Fibroblast of peridontal ligament (primary cell): ENCODE results near the gene ZNF609.
"Not testable (repeated sequence)": the region's sequence is repeated elsewhere in the genome, so short reads cannot be mapped to it uniquely, and the experiment has no call there.

Experiments used
- DNase-seq: peaks from one replicate; pipeline ENCODE4 v3.0.0-alpha.2; 2010; ENCODE audit errors: extremely low read depth

ZNF609 gene

DNA sequence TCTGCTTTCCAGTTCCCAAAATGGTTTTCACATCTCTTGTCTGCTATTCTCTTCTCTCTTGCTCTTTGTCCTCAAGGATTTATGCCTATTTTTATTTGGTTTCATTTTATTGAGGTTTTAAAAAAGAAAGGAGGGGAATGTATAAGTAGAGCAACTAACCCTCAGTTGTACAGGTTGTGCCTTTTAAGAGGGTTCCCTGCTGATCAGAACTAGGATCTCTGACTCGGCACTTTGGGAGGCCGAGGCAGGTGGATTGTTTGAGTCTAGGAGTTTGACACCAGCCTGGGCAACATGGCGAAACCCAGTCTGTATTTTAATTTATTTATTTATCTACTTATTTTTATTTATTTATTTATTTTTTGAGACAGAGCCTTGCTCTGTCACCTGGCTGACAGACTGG lies 123.6 kb downstream of the ZNF609 start:
- no peak for DNase-seq

DNA sequence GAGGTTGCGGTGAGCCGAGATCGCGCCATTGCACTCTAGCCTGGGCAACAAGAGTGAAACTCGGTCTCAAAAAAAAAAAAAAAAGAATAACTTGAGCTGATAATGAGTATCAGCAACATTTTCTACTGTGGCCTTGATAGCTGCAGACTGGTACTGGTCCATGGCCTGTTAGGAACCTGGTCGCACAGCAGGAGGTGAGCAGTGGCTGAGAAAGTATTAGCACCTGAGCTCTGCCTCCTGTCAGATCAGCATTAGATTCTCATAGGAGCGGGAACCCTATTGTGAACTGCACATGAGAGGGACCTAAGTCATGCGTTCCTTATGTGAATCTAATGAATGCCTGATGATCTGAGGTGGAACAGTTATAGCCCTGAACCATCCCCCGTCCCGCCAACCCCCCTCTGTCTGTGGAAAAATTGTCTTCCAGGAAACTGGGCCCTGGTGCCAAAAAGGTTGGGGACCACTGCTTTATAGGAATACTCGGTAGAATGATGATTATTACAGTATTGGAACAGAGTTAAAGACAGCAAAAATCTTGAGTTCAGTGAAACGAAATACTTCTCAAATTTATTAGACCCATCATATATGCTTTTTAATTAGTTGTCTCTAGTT lies 126.0 kb downstream of the ZNF609 start:
- DNase-seq, result no peak

DNA sequence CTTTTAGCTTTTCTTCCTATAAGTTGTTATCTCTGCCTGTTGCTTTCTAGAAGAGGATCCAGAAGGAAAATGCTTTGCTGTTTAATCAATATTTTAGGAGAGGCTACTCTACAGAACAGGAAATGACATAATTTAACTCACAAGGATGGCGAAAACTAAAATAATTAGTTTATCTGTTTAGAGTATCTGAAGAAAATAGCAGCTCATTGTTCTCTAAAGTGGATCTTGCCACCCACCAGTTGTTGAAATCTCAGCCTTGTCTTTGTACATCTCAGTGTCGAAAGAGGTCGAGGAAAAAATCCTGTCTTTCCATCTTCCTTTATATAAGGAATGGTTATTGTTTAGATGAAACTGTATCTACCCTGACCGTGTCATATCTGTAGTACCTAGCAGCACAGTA lies 126.6 kb downstream of the ZNF609 start:
- no peak for DNase-seq

DNA sequence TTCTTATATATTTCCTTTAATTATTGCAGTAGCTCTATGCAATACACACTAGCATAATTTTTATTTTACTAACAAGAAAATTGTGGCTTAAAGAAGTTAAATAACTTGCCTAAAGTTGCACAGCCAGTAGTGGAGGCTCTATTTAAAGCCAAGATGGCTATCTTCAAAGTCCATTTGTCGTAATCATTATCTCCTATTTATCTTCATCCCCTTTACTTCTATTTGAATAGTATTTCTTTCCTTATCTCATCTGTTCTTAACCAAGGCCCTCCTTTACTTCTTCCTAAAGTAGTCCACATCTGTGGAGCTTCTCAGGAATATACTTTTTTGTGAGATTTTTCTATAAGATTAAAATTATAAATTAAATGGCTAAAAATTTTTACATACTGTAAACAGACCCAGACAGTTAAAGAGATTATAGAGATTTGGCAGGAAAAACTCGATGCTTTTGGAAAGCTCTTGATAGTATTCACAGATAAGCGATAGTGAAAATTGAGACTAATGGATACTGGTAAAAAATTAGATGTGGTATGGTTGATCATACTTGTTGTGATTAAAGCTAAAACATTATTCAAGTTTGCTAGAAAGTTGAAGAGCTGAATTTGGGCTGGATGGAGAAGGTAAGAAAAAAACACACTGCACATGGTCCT lies 129.2 kb downstream of the ZNF609 start:
- DNase-seq, result no peak

DNA sequence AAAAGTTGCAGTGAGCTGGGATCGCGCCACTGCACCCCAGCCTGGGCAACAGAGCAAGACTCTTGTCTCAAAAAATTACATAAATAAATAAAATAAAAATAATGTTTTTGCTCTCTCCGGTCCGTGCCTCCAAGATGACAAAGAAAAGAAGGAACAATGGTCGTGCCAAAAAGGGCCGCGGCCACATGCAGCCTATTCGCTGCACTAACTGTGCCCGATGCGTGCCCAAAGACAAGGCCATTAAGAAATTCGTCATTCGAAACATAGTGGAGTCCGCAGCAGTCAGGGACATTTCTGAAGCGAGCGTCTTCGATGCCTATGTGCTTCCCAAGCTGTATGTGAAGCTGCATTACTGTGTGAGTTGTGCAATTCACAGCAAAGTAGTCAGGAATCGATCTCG lies 132.5 kb downstream of the ZNF609 start:
- not testable (repeated sequence) for DNase-seq

DNA sequence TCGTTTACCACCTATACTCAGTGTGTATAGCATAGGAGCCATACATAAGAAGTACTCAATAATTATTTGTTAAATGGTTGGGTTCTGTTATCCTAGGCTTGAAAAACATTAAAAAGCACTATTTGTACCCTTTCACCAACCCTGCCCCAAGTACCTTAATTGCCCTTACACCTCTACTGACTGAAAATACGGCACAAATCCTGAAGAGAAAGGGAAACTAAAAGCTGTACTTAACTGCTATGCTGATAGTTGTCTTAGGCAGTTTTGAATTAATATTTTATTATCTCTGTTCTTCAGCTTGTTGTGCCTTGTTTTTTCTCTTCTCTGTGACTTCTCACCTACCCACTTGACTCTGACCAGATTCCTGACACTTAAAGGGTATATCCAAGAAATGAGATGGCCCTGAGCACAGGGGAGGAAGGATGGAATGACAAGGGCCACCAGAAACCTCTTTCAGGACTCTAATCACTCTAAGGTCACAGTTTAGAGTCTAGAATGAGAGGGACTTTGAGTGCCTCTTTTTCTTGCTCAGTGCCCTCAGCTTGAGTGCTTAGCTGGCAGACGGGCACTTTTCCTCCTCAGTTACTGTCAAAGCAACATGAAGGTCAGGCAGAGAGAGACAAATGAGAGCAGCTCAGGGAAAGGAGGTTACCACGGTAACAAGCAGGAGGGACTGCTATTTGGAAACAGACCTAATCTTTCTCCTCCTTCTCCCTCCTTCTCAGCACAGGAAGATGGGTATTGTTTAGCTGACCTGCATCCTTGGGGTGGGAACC lies 136.5 kb downstream of the ZNF609 start:
- peak; percentile 68 for DNase-seq

DNA sequence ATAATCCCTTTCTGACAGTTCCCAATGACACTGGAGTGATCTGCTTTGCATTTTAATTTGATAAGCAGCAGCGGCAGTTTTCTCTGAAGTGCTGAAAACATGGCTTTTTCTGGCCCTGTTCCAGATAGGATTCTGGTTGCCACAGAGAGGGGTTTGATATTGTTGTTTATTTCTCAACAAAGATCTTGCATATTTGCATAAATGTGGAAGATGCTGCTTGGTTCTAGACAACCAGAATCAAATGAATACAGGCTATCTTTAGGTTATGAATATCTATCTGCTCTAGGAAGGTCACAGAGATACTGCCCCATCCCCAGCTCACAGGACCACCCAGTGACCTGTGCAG lies 137.1 kb downstream of the ZNF609 start:
- DNase-seq, result no peak

DNA sequence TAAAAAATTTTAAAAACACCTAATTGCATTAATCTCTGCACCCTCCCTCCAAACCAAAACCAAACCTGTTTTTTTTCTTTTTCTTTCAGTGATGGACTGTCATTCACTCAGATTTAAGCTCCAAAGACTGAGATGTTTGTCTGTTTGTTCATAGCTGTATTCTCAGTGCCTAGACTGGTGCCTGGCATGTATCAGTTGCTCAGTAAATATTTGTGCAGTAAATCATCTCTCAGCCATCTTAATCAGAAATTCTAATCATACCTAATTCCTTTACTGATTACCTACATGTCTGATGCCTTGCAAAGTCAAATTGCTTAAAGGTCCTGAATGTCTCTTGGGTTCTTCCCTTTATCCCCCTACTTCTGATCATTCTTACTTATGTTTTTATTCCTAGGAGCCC lies 138.8 kb downstream of the ZNF609 start:
- no peak for DNase-seq

DNA sequence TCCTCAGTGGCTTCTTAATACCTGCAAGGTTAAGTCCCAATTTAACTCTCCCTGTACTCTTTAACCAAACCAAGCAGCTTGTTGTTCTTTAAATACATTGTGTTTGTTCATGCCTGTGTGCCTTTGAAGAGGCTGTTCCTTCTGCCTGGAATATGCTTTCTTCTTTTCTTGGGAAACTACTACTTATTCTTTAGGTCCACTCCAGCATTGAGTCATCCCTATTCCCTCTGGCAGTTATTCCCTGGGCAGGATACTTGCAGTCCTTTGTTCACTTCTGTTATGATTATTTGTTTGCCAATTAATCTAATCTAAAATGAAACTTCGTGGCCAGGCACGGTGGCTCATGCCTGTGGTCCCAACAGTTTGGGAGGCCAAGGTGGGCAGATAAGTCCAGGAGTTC lies 139.3 kb downstream of the ZNF609 start:
- no peak for DNase-seq

DNA sequence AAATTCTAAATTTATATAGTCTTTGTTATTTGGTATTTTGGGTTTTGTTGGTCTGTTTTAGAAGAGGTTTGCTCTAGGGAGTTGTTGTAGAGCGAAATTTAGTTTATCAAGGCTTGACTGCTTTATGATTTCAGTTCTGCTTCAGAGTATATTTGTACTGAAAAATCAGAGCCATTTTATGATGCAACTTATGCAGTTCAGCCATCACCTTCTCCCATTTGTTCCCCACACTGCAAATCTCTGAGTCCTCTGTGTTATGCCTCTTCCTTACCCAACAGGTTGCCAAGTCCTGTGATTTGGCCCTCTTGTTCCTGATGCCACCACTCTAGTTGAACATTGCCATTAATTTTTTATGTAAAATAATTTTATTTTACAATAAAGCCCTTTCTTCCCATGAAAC lies 140.4 kb downstream of the ZNF609 start:
- DNase-seq, result no peak

DNA sequence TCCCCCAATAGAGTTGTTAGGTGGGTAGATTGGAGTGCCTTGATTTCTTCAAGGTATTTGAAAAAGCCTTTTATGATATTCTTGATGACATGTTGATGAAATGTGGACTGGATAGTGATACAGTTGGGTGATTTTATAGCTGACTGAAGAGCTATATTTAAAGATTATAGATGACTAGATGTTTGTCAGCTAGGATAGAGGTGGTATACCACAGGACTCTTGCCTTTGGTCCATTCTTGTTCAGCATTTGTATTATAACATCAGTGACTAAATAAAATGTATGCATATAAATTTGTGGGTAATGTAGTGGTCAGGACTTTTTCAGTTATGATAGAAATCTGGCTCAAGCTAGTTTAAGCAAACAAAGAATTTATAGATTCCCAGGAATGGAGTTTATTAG lies 143.9 kb downstream of the ZNF609 start:
- no peak for DNase-seq

DNA sequence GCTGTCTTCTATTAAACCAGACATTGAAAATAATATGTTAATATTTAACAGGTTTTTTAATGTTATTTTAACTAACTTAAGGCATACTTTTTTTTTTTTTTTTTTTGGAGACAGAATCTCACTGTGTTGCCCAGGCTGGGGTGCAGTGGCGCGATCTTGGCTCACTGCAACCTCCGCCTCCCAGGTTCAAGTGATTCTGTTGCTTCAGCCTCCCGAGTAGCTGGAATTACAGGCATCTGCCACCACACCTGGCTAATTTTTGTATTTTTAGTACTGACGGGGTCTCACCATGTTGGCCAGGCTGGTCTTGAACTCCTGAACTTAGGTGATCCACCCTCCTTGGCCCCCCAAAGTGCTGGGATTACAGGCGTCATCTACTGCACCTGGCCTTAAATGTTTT lies 147.0 kb downstream of the ZNF609 start:
- not testable (repeated sequence) for DNase-seq

DNA sequence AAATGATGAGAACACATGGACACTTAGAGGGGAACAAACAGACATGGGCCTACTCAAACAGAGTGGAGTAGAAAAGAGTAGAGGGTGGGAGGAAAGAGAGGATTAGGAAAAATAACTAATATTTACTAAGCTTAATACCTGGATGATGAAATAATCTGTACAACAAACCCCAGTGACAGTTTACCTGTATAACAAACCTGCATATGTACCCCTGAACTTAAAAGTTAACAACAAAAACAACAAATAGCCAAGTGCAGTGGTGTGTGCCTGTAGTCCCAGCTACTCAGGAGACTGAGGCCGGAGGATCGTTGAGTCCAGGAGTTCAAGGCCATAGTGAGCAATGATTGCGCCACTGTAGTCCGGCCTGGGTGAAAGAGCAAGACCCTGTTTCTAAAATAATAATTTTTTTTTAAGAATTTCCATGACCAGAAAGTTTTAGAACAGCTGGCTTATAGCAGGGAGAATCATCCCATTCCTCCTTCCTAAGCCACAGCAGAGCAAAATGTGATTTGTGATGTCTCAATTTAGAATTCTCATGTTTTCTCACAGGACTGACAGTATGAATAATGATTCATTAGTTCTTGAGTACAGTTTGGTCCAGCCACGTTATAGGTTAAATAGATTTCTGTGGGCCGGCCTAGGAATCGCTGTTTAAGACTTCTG lies 150.0 kb downstream of the ZNF609 start:
- DNase-seq, result no peak

DNA sequence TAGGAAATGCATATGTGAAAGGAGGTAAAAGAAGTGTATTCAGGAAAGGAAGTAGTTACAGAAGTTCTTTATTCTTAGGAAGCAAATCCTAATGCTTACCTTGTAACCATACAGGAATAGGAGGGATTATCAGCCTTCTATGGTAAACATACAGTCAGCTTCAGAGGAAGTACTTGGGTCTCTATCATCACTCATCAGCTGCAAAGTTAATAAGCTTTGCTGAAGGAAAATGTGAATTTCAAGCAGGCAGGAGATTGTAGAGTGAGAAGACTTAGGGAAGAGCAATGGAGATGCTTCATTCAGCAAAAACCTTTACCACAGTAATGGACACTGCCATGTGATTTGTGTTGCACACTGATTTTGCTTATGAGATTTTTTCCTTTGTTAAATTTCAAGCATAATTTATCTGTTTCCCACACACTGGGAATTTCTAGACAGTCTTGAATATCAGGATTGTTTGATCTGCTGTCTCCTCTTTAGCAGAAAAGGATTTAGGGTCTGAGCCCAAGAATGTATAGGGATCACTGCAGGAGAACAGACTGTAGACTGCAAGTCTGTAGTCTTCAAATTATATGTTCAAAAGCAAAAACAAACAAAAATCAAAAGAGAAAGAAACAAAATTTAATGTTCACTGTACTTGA lies 150.8 kb downstream of the ZNF609 start:
- DNase-seq, result no peak

DNA sequence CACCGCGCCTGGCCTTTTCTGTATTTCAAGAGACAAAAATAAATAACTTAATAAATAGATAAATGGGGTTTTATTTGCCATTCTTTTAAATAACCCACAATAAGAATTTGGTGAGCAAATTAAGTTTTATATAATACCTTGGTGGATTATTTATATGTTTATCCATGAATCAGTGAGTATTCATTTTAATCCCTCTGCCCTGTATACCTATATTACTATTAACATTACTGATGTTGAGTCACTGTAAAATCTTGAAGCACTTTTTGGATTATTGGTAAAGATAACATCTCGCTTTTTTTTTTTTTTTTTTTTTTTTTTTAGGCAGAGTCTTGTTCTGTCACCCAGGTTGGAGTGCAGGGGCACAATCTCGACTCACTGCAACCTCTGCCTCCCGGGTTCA lies 154.1 kb downstream of the ZNF609 start:
- no peak for DNase-seq

DNA sequence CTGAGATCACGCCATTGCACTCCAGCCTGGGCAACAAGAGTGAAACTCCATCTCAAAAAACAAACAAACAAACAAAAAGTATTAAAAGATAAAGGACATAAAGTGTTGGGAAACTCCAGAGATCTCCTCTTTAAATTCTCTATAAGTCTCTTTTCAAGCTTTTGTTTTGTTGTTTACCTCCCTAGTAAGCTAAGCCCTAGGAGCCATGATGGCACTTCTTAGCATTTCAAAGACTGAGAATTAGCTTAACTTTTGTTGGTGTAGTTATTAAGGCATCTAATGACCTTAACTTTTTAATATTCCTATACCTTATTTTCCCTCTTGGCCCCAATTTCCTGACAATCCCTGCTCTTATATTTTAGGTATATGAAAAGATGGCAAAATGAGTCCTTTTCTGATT lies 157.3 kb downstream of the ZNF609 start:
- DNase-seq, result no peak

DNA sequence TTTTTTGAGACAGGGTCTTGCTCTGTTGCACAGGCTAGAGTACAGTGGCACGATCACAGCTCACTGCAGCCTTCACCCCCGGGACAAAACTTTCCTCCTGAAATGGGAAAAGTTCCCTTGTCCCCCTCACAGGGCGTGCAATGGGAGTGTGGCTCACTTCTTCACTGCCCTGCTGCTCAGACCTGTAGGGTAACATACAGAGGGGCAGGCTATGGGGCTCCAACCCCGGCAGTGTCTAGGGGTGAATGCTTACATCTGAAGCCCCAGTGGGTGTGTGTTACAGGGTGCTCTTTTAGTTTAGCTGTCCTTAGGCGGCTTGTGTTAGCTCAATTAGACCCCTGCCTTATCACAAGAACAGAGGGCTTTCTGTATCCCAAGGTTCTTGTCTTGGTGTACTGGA lies 157.8 kb downstream of the ZNF609 start:
- no peak for DNase-seq

DNA sequence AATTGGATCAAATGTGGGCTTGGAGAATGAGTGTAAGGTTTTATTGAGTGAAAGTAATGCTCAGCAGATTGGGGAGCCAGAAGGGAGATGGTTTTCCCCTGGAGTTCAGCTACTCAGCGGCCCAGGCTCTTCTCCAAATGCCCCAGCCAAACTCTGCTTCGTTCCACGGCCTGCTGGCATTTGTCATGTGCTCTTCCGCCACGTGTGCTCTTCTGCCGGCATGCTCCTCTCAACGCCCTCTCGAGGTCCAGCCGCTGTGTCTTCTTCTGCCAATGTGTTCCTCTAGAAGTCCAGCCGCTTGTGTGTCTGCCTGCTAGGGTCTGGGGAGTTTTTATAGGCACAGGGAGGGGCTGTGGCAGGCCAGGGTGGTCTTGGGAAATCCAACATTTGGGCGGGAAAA lies 158.2 kb downstream of the ZNF609 start:
- no peak for DNase-seq

DNA sequence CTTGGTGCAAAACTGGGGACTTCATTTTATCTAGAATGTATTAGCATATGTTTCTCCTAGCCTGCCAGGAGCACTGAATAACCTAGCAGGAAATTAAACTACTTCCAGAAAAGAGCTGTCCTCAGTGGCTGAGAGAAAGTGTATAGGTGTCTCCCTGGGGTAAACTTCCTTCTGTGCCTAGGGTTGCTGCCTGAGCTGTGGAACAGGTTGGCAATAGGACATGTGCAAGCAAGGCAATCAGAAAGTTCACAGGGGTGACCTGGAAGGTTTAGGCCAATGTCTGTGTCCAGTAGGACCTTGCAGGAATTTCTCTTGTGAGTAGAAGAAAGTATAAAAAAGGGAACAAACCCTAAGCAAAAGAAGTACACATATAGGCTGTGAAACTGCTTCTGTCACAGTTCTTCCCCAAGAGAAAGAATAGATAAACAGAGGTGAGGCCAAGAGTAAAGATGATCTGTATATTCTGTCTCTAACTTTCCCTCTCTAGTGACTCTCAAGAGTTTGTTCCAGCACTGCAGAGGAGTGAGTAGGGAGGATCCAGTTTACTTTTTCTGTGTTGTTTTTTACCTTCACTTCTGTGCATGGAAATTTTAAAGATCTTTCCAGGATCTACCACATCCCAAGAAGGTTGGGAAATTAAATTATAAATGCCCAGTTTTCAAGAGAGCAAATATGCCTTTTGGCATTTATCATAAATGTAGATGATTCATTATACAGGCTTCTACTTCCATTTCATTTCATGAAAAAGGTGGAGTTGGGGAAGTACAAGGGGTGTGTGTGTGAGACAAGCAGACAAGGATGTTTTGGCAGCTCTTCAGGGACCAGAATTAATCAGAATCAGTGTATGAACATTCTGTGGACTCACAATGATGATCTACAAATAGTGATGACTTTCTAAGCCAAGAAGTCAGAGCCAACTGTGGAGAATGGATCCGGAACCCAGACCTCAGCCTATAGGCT lies 159.8 kb downstream of the ZNF609 start:
- DNase-seq, result peak; percentile 79

DNA sequence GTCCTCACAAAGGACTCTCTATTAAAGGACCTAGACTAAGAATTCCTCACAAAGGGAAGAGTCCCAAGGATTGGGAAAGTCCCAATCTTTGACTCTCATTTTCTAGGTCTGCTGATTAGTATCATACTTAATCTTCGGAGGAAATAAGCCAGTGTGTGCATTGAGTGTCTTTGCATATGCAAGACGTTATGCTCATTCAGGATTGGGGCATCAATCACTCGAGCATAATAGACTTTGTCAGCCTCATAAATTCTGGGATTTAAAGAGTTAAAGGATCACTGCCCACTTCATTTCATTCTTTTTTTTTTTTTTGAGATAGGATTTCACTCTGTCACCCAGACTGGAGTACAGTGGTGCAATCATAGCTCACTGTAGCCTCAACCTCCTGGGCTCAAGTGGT lies 160.7 kb downstream of the ZNF609 start:
- DNase-seq, result no peak
